ENCODE data around the gene NTSR1.

NTSR1 gene

DNA sequence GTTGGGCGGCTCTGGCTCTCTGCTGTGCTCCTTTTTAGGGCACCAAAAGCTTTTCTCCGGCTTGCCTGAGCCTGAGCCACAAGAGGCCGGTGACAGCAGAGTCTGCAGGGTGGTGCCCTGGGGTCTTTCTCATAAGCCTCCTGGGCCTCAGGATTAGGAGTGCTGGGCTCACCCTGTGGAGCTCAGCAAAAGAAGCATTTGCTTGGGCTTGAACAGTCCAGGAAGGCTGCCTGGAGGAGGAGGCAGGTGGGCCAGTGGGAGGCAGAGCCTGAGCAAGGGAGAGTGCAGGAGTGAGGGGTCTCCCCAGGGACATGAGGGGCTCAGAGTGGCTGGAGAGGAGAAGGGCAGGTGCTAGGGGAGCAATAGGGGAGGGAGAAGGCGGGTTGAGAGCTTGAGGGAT is 54.8 kb downstream of the NTSR1 start:
- Histone ChIP-seq H3K27ac (no peak overlapping the region), H3K36me3 (replicated peaks) (no peaks in the 10 kb centered on the region), H3K27me3 (replicated peaks) (peaks cover 18% of the 10 kb centered on the region), H3K4me3 (ENCODE audit: low read depth, low read length) (no peak overlapping the region)
- in situ Hi-C loops (cut with HindIII; ENCODE audit: low pct_ligation_motif_present, low sequenced_read_pairs): no loop called here
- DNase-seq: no peak
- TF ChIP-seq, protein P1, sequence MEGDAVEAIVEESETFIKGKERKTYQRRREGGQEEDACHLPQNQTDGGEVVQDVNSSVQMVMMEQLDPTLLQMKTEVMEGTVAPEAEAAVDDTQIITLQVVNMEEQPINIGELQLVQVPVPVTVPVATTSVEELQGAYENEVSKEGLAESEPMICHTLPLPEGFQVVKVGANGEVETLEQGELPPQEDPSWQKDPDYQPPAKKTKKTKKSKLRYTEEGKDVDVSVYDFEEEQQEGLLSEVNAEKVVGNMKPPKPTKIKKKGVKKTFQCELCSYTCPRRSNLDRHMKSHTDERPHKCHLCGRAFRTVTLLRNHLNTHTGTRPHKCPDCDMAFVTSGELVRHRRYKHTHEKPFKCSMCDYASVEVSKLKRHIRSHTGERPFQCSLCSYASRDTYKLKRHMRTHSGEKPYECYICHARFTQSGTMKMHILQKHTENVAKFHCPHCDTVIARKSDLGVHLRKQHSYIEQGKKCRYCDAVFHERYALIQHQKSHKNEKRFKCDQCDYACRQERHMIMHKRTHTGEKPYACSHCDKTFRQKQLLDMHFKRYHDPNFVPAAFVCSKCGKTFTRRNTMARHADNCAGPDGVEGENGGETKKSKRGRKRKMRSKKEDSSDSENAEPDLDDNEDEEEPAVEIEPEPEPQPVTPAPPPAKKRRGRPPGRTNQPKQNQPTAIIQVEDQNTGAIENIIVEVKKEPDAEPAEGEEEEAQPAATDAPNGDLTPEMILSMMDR (IDR thresholded peaks at IDR 0.05; ENCODE audit: low read depth, low read length, missing control alignments): no peak

DNA sequence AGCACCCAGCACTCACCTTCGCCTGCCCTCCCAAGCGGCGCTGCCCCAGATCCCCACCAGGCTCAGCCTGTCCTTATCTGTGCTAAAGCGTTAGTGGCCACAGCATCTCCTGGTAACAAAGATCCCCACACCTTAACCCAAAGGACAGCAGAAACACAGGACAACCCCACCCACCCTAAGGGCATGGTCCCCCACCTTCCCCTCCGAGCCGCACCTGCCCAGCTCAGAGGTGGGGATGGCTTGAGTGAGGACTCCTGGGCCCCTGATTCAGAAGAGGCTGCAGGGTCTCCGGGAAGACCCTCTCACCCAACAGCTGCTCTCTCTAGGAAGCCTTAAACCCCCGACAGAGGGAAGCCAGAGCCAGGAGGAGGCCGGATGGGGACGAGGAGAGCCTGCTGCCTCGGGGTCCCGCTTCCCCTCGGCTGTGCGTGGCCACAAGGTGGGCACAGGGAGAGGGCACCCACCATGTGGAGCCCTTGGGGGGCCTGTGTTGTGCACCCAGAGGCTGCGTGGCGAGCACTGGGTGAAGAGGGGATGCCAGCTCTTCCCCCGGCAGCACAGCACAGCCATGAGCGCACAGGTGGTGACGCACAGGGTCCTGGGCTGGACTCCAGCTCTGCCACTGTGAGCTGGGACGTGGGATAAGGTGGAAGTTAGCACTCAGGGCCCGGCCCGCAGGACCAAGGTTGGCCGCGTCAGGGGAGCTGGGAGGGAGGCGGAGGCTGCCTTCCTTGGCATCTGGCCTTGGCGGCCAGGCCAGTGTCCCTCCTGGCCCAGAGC is 55.7 kb downstream of the NTSR1 start:
- DNase-seq: no peak
- TF ChIP-seq, protein P1 (IDR thresholded peaks at IDR 0.05; ENCODE audit: low read depth, low read length, missing control alignments): no peak
- no peak overlapping the region for H3K27ac ChIP-seq
- in situ Hi-C loops (cut with HindIII; ENCODE audit: low pct_ligation_motif_present, low sequenced_read_pairs): no loop called here
- H3K27me3 ChIP-seq (replicated peaks): peaks cover 18% of the 10 kb centered on the region
- no peak overlapping the region for H3K4me3 ChIP-seq (ENCODE audit: low read depth, low read length)
- no peaks in the 10 kb centered on the region for H3K36me3 ChIP-seq (replicated peaks)

DNA sequence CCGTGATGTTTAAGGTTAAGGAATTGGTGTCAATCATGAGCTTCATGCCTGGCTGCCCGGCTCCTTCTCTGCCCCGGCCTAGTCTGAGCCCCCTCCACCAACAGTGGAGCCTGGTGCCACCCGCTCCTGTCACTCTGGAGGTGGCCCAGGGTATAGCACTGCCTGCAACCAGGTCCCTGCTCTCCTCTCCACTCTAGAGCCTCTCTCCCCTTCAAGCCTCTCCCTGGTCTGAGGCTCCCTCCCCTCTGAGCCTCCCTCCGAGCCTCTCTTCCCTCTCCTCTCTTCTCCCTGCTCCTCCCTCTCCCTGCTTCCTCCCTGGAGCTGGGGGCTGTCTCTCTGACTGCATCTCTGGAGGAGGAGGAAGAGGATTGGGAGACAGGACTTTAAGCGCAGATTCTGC is 56.4 kb downstream of the NTSR1 start:
- no peak for DNase-seq
- Histone ChIP-seq H3K27ac (no peak overlapping the region), H3K36me3 (replicated peaks) (no peaks in the 10 kb centered on the region), H3K27me3 (replicated peaks) (peaks cover 18% of the 10 kb centered on the region), H3K4me3 (ENCODE audit: low read depth, low read length) (no peak overlapping the region)
- TF ChIP-seq, protein P1 (IDR thresholded peaks at IDR 0.05; ENCODE audit: low read depth, low read length, missing control alignments): no peak
- in situ Hi-C loops (cut with HindIII; ENCODE audit: low pct_ligation_motif_present, low sequenced_read_pairs): no loop called here

DNA sequence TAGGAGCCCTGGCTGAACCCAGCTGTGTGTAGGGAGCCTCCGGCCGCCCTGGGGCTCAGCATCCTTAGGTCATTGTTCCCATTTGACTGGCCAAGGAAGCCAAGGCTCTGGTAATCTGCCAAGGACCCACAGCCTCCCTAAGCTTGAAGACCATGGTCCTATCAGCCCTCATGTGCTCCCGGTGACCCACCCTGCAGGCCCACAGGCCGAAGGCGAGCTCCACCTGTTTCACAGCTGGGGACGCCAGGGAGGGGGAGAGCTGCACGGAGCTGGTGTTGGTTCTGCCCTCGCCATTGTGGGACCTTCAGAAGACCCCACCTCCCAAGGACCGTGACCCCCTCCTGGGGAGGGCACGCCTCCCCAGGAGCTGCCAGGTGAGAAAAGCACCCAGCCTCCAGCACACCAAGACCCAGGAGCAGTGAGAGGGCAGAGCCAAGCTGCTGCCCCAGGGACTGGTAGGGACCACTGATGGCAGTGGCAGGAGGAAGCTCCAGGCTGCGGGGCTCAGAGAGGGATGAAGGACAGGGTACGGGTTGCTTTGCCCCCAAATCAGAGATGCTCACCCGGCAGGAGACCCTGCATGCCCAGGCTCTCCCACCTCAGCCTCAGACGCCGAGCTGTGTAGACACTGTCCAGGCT is 56.9 kb downstream of the NTSR1 start:
- H3K36me3 ChIP-seq (replicated peaks): no peaks in the 10 kb centered on the region
- H3K27ac ChIP-seq: no peak overlapping the region
- H3K4me3 ChIP-seq (ENCODE audit: low read depth, low read length): no peak overlapping the region
- in situ Hi-C loops (cut with HindIII; ENCODE audit: low pct_ligation_motif_present, low sequenced_read_pairs): no loop called here
- TF ChIP-seq, protein P1 (IDR thresholded peaks at IDR 0.05; ENCODE audit: low read depth, low read length, missing control alignments): no peak
- peaks cover 18% of the 10 kb centered on the region for H3K27me3 ChIP-seq (replicated peaks)
- no peak for DNase-seq

DNA sequence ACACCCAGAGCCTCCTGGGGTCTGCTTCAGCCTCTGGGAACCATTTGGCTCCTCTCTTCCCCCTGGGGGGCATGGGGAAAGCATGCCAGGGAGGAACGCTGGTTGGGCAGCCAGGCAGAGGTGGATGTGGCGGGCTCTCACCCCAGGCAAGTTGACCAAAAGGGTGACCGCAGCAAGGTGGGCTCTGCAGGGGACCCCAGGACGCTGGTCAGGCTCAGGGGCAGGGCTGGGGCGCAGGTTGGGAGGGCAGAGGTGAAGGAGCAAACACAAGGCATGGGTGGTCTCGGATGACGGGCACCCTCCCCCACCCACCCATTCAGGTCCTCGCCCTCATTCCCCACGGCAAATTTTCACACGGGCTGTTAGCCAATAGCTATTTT is 57.4 kb downstream of the NTSR1 start:
- TF ChIP-seq, protein P1 (IDR thresholded peaks at IDR 0.05; ENCODE audit: low read depth, low read length, missing control alignments): no peak
- H3K27me3 ChIP-seq (replicated peaks): peaks cover 18% of the 10 kb centered on the region

More for the DNA sequence above, 57.4 kb downstream of the NTSR1 start:
- DNase-seq: no peak
- H3K36me3 ChIP-seq (replicated peaks): no peaks in the 10 kb centered on the region
- in situ Hi-C loops (cut with HindIII; ENCODE audit: low pct_ligation_motif_present, low sequenced_read_pairs): no loop called here
- no peak overlapping the region for H3K27ac ChIP-seq
- H3K4me3 ChIP-seq (ENCODE audit: low read depth, low read length): no peak overlapping the region
